NAMALWA (cell line): Measurements from ENCODE around the gene NSUN2.
"Not testable (repeated sequence)": the region's sequence is repeated elsewhere in the genome, so short reads cannot be mapped to it uniquely, and the experiment has no call there.

Experiments
- DNase-seq: peaks from one replicate; pipeline ENCODE4 v3.0.0-alpha.2; 2015; ENCODE audit warnings: low spot score

Gene NSUN2

GRCh38 chr5:6632888-6633468 lies at the start of gene NSUN2, which contains the start of gene SRD5A1:
NSUN2 (minus strand) TSS chr5:6633044; CDS start chr5:6632979, 65 bp downstream.
SRD5A1 (plus strand) TSS chr5:6633440; CDS start chr5:6633577, 137 bp downstream.
- peak; percentile 96 for DNase-seq

DNA sequence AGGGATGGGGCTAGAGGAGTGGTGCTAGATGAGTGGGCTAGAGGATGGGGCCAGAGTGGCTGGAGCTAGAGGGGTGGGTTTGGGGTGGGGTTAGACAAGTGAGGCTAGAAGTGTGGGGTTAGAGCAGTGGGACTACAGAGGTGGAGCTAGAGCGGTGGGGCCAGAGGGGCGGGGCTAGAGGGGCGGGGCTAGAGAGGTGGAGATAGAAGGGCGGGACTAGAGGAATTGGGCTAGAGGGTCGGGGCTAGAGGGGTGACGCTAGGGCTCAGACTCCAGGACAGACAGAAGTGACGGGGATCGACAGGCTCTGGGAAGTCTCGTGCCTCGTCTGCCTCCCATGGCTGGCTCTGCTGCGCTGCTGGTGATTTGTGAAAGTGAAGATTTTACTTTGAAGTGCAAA lies 49.4 kb upstream of the NSUN2 start:
- DNase-seq: no peak

GRCh38 chr5:6681682-6682081 lies 48.8 kb upstream of the NSUN2 start:
- no peak for DNase-seq

GRCh38 chr5:6680922-6681321 lies 48.1 kb upstream of the NSUN2 start:
- no peak for DNase-seq

DNA sequence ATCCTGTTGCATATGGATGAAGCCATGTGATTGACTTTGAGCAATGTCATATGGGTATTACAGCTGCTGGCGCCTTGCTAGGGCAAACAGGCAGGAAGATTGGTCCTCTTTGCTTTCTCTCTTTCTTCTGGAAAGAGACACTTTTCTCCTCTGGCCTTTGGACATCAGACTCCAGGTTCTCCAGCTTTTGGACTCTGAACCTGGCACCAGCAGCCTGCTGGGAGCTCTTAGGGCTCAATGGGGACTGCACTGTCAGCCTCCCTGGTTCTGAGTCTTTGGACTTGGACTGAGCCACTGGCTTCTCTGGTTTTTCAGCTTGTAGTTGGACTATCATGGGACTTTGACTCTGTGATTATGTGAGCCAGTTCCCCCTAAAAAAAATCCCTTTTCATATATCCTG lies 45.5 kb upstream of the NSUN2 start:
- DNase-seq: no peak

- no peak for DNase-seq
These were observed 43.9 kb upstream of the NSUN2 start for GRCh38 chr5:6676702-6677101.

DNA sequence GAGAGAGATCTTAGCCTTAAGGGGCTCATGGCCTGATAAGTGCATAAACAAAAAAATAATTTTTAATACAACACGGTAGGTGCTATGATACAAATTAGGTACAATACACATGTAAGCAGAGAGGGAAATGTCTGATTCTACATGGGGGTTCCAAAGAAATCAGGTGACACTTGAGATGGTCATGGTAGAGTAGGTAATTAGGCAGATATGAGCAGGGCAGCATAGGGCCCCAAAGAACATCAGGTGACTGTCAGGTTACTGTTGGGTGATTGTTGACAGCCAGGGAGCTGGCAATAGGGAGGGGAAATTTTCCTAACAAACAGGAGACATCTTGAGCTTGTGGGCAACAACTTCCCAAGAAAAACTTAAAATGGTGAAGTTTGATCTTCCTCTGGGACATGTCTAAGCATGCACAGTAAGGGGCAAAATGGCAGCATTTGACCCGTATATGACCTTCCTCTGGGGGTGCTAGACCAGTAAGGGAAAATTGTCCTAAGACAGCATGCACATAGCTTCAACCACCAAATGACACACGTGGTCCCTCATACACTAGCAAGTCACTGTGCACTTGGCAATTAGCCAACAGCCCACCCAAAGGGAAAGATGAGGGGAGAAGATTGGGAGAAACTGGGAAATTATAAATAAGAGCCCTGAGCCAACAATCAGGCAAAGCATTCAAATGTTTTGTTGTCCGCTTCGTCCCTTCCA lies 43.1 kb upstream of the NSUN2 start:
- peak; percentile 43 for DNase-seq

DNA sequence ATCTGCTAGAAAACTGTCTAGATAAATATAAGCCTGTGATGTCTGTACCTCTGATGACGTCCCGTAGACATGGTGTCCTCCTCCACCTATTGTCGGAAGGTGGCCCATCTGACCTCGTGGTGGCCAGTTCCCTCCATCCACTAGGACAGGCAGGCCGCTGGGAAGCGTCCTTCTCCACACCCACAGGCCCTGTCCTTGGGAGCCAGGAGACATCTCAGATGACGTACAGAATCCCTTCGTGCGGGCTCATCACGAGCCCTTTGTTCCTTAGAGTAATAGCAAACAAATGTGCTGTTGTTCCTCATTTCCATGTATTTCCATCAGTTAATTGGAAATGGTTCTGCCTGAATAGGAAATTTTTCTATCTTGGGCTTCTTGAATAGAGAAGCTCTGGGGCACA lies 42.0 kb upstream of the NSUN2 start:
- DNase-seq: no peak

DNA sequence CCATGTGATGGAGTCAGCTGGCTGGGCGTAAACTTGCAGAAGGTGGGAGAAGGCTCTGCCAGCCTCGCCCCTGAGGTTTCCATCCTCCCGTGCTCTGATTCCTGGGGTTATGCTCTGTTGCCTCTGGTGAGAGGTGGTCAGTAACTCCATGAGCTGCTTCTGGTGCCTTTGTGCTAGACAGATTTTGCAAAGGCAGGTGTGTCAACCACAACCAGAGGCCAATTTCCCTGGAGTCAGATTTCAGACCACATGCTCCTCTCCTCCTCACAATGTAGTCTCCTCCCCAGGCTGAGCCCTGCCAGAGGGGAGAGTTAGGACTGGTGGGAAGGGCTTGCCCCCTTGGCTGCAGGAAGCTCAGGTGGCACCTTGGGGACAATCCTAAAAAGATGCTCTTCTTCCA lies 41.6 kb upstream of the NSUN2 start:
- DNase-seq: no peak

- DNase-seq: no peak
These were observed 41.1 kb upstream of the NSUN2 start for GRCh38 chr5:6673963-6674362.

GRCh38 chr5:6673031-6673430 lies 40.2 kb upstream of the NSUN2 start:
- no peak for DNase-seq

DNA sequence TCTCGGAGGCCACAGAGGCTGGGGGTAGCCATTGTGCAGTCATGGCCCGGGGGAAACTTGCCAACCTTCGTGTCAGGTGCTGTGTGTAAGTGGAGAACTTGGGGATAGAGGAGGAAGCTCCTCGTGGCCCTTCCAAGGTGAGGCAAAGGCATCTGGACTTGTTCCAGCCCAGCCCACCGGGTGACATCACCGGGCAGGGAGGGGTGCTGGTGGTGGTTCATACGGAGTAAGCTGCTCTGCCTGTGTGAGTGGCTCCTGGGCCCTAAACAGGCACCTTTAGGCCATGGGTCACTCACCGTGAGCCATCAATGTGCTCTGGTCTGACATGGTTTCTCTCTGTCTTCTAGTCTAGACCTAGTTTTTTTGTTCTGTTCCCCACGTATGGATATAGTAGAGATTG lies 35.9 kb upstream of the NSUN2 start:
- not testable (repeated sequence) for DNase-seq

- no peak for DNase-seq
These were observed 34.8 kb upstream of the NSUN2 start for GRCh38 chr5:6667648-6668047.

DNA sequence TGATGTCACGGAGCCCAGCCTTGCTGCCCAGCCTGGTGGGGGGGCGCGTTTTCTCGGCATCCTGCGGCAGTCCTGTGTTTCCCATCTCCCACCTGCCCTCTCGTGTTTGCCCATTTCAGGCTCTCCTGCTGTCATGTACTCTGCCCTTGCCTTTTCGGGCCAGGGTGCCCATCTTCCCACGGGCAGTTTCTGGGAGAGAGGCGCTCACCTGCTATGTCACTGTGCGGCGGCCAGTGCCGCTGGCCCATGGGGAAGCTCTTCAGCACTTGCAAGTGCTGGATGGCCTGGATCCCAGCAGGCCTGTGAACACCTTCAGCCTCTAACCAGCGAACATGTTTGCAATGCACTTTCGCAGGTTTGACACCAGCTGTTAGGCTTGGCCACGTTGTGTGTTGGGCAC lies 33.9 kb upstream of the NSUN2 start:
- no peak for DNase-seq

- peak; percentile 92 for DNase-seq
These were observed 27.8 kb upstream of the NSUN2 start for GRCh38 chr5:6660688-6661087.

- DNase-seq: peak; percentile 96
These were observed 27.3 kb upstream of the NSUN2 start for GRCh38 chr5:6659941-6660684.

DNA sequence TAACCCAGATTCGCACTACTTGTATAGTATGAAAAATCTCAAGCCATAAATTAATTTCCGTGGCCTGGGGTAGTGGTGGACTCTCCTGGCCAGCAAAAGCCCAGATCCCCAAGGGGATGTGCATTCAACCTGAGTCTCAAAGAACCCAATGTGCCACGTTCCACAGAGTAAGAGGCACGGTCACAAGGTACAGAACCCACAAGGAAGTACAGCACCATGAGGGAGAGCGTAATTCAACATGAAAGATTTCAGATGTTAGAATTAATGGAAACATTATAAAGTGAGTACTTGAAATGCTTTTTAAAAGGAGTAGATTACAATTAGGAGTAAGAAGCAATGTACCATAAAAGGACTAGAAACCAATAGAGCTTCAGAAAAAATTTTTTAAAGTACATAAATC lies 23.8 kb upstream of the NSUN2 start:
- DNase-seq: no peak

- no peak for DNase-seq
These were observed 22.6 kb upstream of the NSUN2 start for GRCh38 chr5:6655432-6655831.

DNA sequence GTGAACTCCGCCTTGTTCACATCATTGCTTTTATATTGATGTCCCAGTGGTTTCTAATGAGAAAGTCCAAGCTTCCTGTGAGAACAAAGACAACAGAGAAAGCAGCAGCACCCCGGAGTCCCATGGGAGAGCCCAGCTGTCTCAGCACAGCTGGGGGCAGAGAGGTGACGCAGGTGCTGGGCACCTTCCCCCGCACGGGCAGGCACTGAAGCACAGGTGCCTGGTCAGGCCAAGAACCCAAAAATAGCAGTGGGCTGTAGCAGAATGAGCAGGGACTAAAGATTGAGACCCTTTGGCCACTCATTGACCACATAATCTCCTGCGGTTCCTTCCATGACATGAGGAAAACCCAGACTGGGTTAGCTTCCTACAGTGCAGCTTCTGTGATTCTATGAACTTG lies 19.2 kb upstream of the NSUN2 start:
- peak; percentile 92 for DNase-seq

- no peak for DNase-seq
These were observed 16.8 kb upstream of the NSUN2 start for GRCh38 chr5:6649681-6650080.

GRCh38 chr5:6649186-6649585 lies 16.3 kb upstream of the NSUN2 start:
- DNase-seq: no peak

GRCh38 chr5:6645571-6646362 lies 12.9 kb upstream of the NSUN2 start:
- DNase-seq: not testable (repeated sequence)
